K562 (cell line): ENCODE results near the gene DSG3.

Source experiments
- ATF7 ChIP-seq: fragments of 450-650 bp; IDR thresholded peaks from 2 replicates; pipeline ENCODE4 v1.7.1; 2014; ENCODE audit warnings: mild to moderate bottlenecking, moderate library complexity
- EZH2 ChIP-seq: IDR thresholded peaks from 2 replicates; pipeline ENCODE4 v1.6.1; 2012; ENCODE audit warnings: low read depth, mild to moderate bottlenecking, inconsistent platforms, low read length, borderline replicate concordance
- FOXK2 ChIP-seq, 2 experiments: fragments of 450-650 bp; IDR thresholded peaks in 1 of 2; conservative IDR thresholded peaks in 1 of 2; 2 replicates each; pipeline ENCODE4 v1.6.1; 2016; ENCODE audit warnings: low read depth in 2 of 2, mild to moderate bottlenecking in 1 of 2
- KDM1A ChIP-seq, 2 experiments: fragments of 450-650 bp; IDR thresholded peaks; 2 replicates each; pipeline ENCODE4 v1.6.1; 2016; ENCODE audit warnings: mild to moderate bottlenecking in 2 of 2
- OTX1 ChIP-seq: fragments of 450-650 bp; formaldehyde crosslinking; IDR thresholded peaks from 2 replicates; pipeline ENCODE4 v1.4.0; 2022; ENCODE audit warnings: mild to moderate bottlenecking
- USF2 ChIP-seq: sonication (generic); formaldehyde crosslinking; IDR thresholded peaks from 2 replicates; pipeline ENCODE4 v1.5.0; 2020; ENCODE audit warnings: missing genetic modification reagents

GRCh38 chr18:31447530-31448191 is at the start of gene DSG3:
- TF ChIP-seq FOXK2 (conservative IDR thresholded peaks at IDR 0.05 in 1 of 2, IDR thresholded peaks at IDR 0.05 in 1 of 2; ENCODE audit: low read depth in 2 of 2) = no peak
- TF ChIP-seq ATF7 = no peak
- TF ChIP-seq KDM1A (IDR thresholded peaks at IDR 0.05) = no peak
- TF ChIP-seq USF2 (CRISPR knock-in tag) = no peak
- TF ChIP-seq EZH2 = no peak
- no peak for TF ChIP-seq OTX1 (CRISPR knock-in tag)
